HG02973 (cell line): ENCODE measurements around the gene ADO.

Experiments used
- ATAC-seq: cut with Tn5 transposase; IDR thresholded peaks from one replicate; pipeline ENCODE4 v1.9.1; 2021; ENCODE audit warnings: moderate library complexity; ENCODE audit not compliant: unreplicated experiment

ADO gene

DNA sequence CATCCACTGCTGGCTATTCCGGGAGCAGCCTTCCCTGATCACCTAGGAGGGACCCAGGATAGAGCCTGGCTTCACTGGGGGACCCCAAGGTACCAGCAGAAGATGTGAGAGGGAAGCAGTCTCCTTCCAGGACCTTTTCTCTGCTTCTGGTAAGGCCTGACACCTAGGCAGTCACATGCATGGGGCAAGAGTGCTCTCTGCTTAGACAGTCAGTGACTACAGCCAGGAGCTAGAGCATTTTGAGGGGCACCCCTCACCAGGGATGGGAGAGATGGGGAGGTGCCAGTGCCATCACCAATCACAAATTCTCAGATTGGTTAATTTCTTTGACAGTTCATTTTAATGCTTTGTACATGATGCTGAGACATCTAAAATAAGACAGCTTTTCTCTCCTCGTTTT, 13.9 kb upstream of the ADO start:
- no peak for ATAC-seq

DNA sequence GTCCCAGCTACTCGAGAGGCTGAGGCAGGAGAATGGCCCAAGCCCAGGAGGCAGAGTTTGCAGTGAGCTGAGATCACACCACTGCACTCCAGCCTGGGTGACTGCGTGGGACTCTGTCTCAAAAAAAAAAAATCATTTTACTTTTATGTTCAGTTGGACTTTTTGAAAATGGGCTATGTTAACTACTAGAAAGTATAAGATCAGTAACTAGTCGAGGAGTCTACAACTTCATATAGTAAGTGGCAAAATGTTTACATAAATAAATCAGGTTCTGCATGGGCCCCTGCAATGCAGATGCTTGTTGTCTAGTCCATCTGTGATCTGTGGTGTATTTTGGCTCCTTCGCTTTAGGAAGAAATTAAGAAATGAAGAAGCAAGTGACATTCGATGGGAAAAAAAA, 12.3 kb upstream of the ADO start:
- no peak for ATAC-seq

DNA sequence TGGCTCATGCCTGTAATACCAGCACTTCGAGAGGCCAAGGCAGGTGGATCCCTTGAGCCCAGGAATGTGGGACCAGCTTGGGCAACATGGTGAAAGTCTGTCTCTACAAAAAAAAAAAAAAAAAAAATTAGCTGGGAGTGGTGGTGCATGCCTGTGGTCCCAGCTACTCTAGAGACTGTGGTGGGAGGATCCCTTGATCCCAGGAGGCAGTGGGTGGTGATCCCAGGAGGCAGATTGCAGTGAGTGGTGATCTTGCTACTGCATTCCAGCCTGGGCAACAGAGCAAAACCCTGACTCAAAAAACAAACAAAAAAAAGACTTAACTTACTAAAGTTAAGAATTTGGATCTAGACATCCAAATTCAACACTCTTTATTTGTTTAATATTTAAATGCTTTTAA, 10.2 kb upstream of the ADO start:
- ATAC-seq, result no peak

DNA sequence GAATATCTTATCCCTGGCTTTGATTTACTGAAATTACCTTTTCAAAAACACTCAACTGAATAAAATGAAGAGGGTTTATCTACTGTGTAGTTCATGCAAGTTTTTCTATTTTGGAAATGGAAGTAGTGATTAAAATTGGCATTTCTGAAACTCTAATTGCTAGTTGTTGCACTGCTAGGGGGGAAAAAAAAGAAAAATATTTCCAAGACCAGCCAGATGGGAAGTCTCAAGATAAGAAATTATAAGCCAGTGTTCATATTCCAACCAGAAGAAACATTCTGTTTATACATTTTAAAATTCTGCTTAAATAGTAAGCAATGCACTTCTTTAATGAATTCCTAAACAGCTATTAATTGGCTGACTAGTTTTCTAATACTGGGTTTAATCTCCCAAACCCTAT, 9.4 kb upstream of the ADO start:
- no peak for ATAC-seq

GRCh38 chr10:62795762-62796161, 8.8 kb upstream of the ADO start:
- no peak for ATAC-seq

- no peak for ATAC-seq
Measured at GRCh38 chr10:62796896-62797295, 7.6 kb upstream of the ADO start.

DNA sequence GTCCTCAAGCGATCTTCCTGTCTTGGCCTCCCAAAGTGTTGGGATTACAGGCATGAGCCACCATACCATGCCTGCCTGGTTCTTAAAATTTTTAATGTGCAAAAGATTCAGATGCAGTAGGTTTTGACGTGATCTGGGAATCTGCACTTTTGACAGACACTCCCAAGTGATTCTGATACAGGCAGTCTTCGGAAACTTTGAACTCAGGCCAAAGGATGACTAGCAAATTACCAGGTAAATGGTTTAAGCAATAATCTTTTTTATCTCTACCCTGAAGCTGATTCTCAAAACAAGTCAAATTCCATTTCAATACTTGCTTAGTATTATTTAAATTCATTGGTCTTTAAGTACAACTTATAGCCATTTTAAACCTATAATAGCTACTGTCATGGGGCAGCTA, 2.6 kb upstream of the ADO start:
- no peak for ATAC-seq

- ATAC-seq, result peak; percentile 3
Measured at GRCh38 chr10:62803724-62804355, 680 bp upstream of the ADO start.

- ATAC-seq, result peak; percentile 8
Measured at GRCh38 chr10:62805231-62806099, 945 bp downstream of the ADO start.

DNA sequence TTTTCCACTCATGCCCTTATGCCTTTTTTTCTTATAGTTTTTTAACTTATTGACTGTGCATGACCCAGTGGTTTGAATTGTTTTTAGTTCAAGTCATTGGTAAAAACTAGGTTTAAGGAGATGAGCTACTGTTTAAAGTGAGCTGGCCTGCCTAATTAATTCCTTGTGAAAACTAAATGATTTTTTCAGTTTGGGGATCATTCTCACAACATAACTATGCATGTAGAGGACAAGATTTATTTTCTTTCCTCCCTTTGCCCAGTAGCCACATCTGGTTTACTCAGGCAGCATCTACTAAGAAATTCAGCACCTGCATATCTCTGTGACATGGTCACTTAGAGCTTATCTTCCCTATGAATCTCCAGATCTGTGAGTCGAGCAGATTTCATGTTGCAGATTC, 1.7 kb downstream of the ADO start:
- no peak for ATAC-seq

DNA sequence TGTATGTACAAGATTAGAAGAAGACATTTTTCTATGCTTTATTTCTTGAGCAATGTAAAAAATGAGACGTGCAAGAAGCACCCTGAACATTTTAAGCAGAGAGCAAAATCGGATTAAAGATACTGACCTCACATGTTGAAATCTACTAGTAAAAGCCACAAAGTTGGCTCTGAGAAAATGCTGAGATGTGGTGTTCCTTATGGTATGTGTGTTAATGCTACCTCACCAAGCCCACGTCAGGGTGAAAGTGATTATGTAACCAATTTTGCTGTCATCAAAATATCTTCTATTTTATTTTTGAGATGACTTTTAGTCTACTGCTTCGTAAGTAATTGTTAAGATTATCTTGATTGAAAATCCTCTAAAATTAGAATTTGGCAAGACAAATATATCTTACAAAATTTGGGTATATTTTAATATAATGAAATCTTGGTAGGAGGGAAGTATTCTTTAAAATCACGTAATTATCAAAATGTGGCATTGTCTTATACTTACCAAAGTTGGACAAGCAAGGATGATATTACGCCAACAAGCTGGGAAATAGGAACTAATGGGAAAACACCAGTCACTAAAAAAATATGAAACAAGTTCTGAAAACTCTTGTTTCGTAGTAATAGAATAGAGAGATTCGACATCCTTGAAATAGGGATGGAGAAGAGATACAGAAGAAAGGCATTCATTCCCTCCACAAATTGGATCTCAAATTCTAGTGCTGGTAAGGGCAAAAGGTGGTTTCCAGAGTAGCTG, 5.8 kb downstream of the ADO start:
- ATAC-seq, result no peak

GRCh38 chr10:62811159-62811875, 6.8 kb downstream of the ADO start:
- ATAC-seq, result peak; percentile 42

DNA sequence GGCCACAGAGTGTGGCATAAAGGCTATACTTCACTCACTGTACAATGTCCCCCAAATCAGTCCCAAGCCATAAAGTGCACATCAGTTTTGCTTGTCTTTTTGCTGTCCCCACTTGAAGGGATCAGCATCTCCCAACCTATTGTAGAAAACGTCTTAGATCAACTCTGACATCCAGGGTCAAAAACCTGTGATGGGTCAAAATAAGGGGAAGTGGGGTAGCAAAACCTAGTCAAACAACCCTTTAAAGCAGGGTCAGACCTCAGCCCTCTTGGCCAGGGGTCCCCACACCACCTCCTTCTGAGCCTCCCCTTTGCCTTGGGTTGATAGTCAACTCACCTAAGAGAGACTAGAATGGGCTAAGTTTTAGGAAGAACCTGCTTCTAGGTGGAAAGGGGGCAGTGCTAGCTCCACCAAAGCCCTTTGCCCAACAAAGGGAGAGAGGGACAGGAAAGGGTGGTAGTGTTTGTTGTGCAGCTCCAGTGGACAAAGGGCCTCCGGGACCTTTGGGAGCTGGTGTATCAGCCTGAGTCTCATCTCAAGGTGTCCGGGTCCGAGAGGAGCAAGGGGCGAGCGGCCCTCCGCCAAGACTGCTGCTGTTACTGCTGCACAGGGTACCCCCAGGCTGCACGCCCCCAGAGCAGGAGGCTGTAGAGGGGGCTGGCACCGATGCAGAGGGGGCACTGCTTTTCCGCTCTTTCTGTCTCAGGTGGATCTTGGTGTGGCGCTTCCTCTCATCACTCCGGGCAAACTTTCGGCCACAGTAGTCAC, 8.3 kb downstream of the ADO start:
- no peak for ATAC-seq

- ATAC-seq, result no peak
Measured at GRCh38 chr10:62813453-62813852, 8.9 kb downstream of the ADO start.

- ATAC-seq, result no peak
Measured at GRCh38 chr10:62813981-62814380, 9.5 kb downstream of the ADO start.

GRCh38 chr10:62814756-62815380, 10.3 kb downstream of the ADO start:
- ATAC-seq, result no peak

DNA sequence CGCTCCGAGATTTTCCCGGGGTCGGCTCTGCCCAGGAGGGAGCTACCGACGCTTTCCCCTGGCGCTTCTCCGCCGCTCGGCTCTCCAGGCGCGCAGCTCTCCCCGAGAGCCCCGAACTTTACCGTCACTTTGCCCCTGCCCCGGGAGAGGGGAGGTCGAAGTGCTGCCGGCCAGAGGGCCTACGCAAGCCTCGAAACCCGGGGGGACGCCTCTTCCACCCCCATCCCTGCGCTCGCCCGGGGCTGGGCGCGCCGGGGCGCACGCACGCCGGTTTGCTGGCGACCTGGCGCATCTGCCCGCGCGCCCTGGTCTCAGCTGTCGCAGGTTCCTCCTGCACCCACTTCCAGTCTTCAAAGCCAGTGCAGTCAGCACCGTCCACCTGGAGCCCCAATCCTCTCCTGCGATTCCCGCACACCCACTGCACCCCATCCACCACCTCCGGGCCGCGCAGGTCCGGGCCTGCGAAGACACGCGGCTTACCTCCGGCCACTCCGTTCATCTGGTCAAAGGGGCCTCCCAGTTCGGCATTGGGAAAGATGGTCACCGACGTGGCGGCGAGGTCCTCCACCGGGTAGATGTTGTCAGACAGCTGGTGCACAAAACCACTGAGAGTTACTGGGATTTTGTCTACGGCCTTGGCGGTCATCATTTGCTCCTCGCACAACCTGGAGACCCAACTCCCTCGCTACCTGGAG, 11.0 kb downstream of the ADO start:
- no peak for ATAC-seq

- no peak for ATAC-seq
Measured at GRCh38 chr10:62816076-62816330, 11.5 kb downstream of the ADO start.

GRCh38 chr10:62816331-62817120, 12.0 kb downstream of the ADO start, which contains the start of gene EGR2:
Gene EGR2 (minus strand): TSS chr10:62816366. CDS start chr10:62816029, 337 bp downstream.
- ATAC-seq, result peak; percentile 67
